OCI-LY7 (cell line): ENCODE measurements around the gene CCDC187. TPM values are rescaled to one million over a fixed set of nuclear protein-coding genes. Genes with fewer than 3 reads are reported as not detected.

ENCODE experiments used
- BruUV-seq: library from RNA; stranded (reverse); fragments of 400-500 nt; replicated peaks from 2 replicates; lab custom pipeline; 2021; lab: Mats Ljungman, UMichigan
- CTCF ChIA-PET: fragments of 300-600 bp; sonication (Branson Sonifier 250); formaldehyde crosslinking; loops from one replicate; lab custom pipeline; 2022; ENCODE audit warnings: antibody characterized with exemption; ENCODE audit not compliant: unreplicated experiment; lab: Charles Lee
- POLR2A ChIA-PET: fragments of 300-600 bp; sonication (Branson Sonifier 250); formaldehyde crosslinking; loops from one replicate; lab custom pipeline; 2022; ENCODE audit warnings: antibody characterized with exemption; lab: Charles Lee
- DNase-seq: peaks from one replicate; pipeline ENCODE4 v3.0.0-alpha.2; 2015; ENCODE audit warnings: low spot score
- H2AFZ ChIP-seq: fragments of 200-600 bp; sonication (generic), shearing (Covaris generic); 2 replicates; pipeline ENCODE4 v1.6.1; 2014; ENCODE audit warnings: mild to moderate bottlenecking, antibody characterized with exemption, low read length, moderate library complexity
- H3K27ac ChIP-seq: fragments of 200-600 bp; sonication (generic); 2 replicates; pipeline ENCODE4 v1.5.1; 2014; ENCODE audit warnings: mixed run types, low read depth, mild to moderate bottlenecking, moderate library complexity, low read length, inconsistent platforms; ENCODE audit not compliant: poor library complexity, severe bottlenecking
- H3K36me3 ChIP-seq: fragments of 200-600 bp; sonication (generic); 2 replicates; pipeline ENCODE4 v1.6.1; 2014; ENCODE audit warnings: mild to moderate bottlenecking, antibody characterized with exemption, low read length, moderate library complexity, mixed read lengths; ENCODE audit not compliant: insufficient read depth
- H3K4me1 ChIP-seq: fragments of 200-600 bp; sonication (generic); 2 replicates; pipeline ENCODE4 v1.5.1; 2014; ENCODE audit warnings: mild to moderate bottlenecking, low read length; ENCODE audit not compliant: insufficient read depth, poor library complexity, severe bottlenecking
- H3K4me2 ChIP-seq: fragments of 200-600 bp; sonication (generic); 2 replicates; pipeline ENCODE4 v1.6.1; 2014; ENCODE audit warnings: mild to moderate bottlenecking, low read length
- H3K4me3 ChIP-seq: fragments of 200-600 bp; sonication (generic); 2 replicates; pipeline ENCODE4 v1.5.1; 2014; ENCODE audit warnings: mild to moderate bottlenecking, low read depth, low read length; ENCODE audit not compliant: poor library complexity, severe bottlenecking
- H3K79me2 ChIP-seq: fragments of 200-600 bp; sonication (generic); 2 replicates; pipeline ENCODE4 v1.6.1; 2016; ENCODE audit warnings: low read depth, mild to moderate bottlenecking, low read length, moderate library complexity, mixed read lengths; ENCODE audit not compliant: insufficient read depth
- H3K9me2 ChIP-seq: fragments of 200-600 bp; sonication (generic); 2 replicates; pipeline ENCODE4 v1.6.1; 2016; ENCODE audit warnings: mild to moderate bottlenecking, low read length, mixed read lengths; ENCODE audit not compliant: insufficient read depth
- H3K9me3 ChIP-seq: fragments of 200-600 bp; sonication (generic); 2 replicates; pipeline ENCODE4 v1.6.1; 2014; ENCODE audit warnings: mild to moderate bottlenecking, mixed run types, low read length, mixed read lengths
- H4K20me1 ChIP-seq: fragments of 200-600 bp; sonication (generic); 2 replicates; pipeline ENCODE4 v1.6.1; 2014; ENCODE audit warnings: mild to moderate bottlenecking, antibody characterized with exemption, low read length, moderate library complexity, mixed read lengths; ENCODE audit not compliant: insufficient read depth
- CTCF ChIP-seq: fragments of 200-600 bp; sonication (generic); conservative IDR thresholded peaks from 2 replicates; pipeline ENCODE4 v1.5.1; 2014; ENCODE audit warnings: mild to moderate bottlenecking, antibody characterized with exemption, low read length, moderate library complexity, mixed read lengths
- EZH2phosphoT487 ChIP-seq: fragments of 200-600 bp; sonication (generic); IDR thresholded peaks from 2 replicates; pipeline ENCODE4 v1.6.1; 2018; ENCODE audit warnings: low read depth, borderline replicate concordance, mild to moderate bottlenecking, mixed run types, antibody characterized with exemption, low read length, moderate library complexity, mixed read lengths
- intact Hi-C: fragments of 100-400 bp; cut with micrococcal nuclease; formaldehyde crosslinking; loops from one replicate; pipeline ENCODE4 v1.10.0; 2022; ENCODE audit not compliant: unreplicated experiment
- total RNA-seq, 2 experiments: library from RNA; depleted of rRNA in 1 of 2; stranded (reverse); fragments of >200 nt in 1 of 2; shearing (Covaris generic) in 1 of 2; gene quantifications; 2 replicates each; pipeline ENCODE4 v1.2.3, GENCODE V29; 2014 to 2022

Gene CCDC187
- total RNA-seq, 2 experiments from 2014 or later = not detected

DNA sequence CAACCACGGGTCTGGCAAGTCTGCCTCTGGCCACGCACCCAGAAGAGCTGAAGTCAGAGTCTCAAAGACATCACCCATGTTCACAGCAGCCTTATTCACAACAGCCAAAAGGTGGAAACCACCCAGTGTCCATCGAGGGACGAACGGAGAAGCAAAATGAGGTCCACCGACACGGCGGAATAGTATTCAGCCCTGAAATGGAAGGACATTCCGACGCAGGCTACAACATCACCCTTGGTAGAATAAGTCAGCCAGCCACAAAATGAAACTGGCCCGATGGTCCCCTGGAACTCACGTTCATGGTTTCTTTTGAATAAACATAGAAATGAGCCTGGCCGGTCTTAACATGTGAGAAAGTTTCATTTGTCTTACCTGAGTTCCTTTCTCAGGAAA, 16.9 kb downstream of the CCDC187 start:
- no peak for TF ChIP-seq EZH2phosphoT487
- no peak for TF ChIP-seq CTCF
- BruUV-seq = no TSS peak
- ChIA-PET POLR2A (no interaction called here), CTCF (no interaction called here)
- no peak for DNase-seq
- no peaks in the 10 kb centered on the region for H3K9me2 ChIP-seq
- no peak overlapping the region for H3K4me2 ChIP-seq
- H3K9me3 ChIP-seq = no peaks in the 10 kb centered on the region
- no peaks in the 10 kb centered on the region for H3K79me2 ChIP-seq
- H3K27ac ChIP-seq = no peak overlapping the region
- no peak overlapping the region for H3K4me3 ChIP-seq
- no peaks in the 10 kb centered on the region for H4K20me1 ChIP-seq
- no peaks in the 10 kb centered on the region for H3K36me3 ChIP-seq
- peaks cover 22% of the 10 kb centered on the region for H3K4me1 ChIP-seq
- intact Hi-C loops = no loop called here
- no peak overlapping the region for H2AFZ ChIP-seq

- Histone ChIP-seq H3K9me3 (no peaks in the 10 kb centered on the region), H3K27ac (no peak overlapping the region), H2AFZ (no peak overlapping the region), H3K36me3 (no peaks in the 10 kb centered on the region), H4K20me1 (no peaks in the 10 kb centered on the region), H3K4me1 (peaks cover 23% of the 10 kb centered on the region), H3K4me2 (no peak overlapping the region), H3K4me3 (no peak overlapping the region), H3K9me2 (no peaks in the 10 kb centered on the region), H3K79me2 (no peaks in the 10 kb centered on the region)
- intact Hi-C loops = no loop called here
- ChIA-PET POLR2A (no interaction called here), CTCF (interaction anchor here (0.5 kb wide), 1 partner anchor 134 kb away, joined by 3 read pairs; no protein-coding TSS in a partner anchor)
- TF ChIP-seq CTCF (no peak), EZH2phosphoT487 (no peak)
- no TSS peak for BruUV-seq
- DNase-seq = no peak
Observed at GRCh38 chr9:136286359-136286986, 17.4 kb downstream of the CCDC187 start.

DNA sequence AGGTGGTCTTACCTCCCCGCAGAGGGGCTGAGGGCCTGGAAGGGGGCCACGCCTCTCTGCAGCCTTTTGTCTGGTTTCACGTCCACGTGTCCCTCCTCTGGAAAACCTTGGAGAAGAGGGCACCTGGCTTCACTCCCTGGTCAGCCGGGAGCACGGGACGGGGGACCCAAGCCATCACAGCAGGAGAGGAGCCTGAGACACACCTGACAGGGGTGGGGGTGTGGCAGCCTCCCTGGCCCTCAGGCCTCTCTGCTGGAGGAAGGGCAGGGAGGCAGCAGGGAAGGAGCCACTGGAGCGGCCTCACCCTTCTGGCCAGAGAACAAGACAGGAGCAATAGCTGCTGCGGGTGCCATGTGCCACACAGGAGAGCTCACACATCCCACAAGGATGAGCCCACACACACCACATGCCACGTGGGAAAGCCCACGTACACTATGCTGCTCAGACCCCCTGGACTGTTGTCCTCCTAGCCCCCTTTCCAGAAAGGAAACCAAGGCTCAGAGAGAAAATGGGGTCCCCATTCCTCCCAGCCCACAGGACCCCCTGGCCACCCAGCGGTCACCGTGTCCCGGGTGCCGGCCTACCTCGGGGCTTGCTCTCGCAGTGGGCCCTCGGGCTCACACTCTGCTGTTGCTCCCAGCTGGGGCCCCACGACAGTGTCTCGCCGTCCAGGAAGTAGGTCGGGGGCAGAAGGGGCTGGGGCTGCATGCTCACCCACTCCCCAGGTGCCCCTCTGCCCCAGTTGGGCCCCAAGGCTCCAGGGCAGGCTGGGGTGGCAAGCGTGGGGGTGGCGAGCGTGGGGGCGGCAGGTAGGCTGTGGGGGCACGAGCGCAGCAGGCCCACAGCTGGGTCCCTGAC, 18.2 kb downstream of the CCDC187 start:
- H3K4me2 ChIP-seq = no peak overlapping the region
- no TSS peak for BruUV-seq
- intact Hi-C loops = no loop called here
- ChIA-PET CTCF (interaction anchor here (0.5 kb wide), 1 partner anchor 133 kb away, joined by 3 read pairs; no protein-coding TSS in a partner anchor), POLR2A (no interaction called here)
- no peak overlapping the region for H3K4me3 ChIP-seq
- no peaks in the 10 kb centered on the region for H3K79me2 ChIP-seq
- no peaks in the 10 kb centered on the region for H3K36me3 ChIP-seq
- H3K9me2 ChIP-seq = no peaks in the 10 kb centered on the region
- no peak for TF ChIP-seq EZH2phosphoT487
- no peak for TF ChIP-seq CTCF
- no peak for DNase-seq
- H3K4me1 ChIP-seq = peaks cover 23% of the 10 kb centered on the region
- no peak overlapping the region for H3K27ac ChIP-seq
- no peak overlapping the region for H2AFZ ChIP-seq
- H3K9me3 ChIP-seq = no peaks in the 10 kb centered on the region
- no peaks in the 10 kb centered on the region for H4K20me1 ChIP-seq
